PC-3 (cell line): ENCODE results near the gene HNF4A.

Source experiments
- CTCF ChIP-seq: fragments of 300-600 bp; sonication (generic); conservative IDR thresholded peaks from 2 replicates; pipeline ENCODE4 v1.5.1; 2017; ENCODE audit warnings: antibody characterized with exemption, low read depth, mild to moderate bottlenecking, low read length
- EZH2 ChIP-seq: fragments of 300-600 bp; sonication (generic); IDR thresholded peaks from one replicate; pipeline ENCODE4 v1.6.1; 2017; ENCODE audit warnings: antibody characterized with exemption, mild to moderate bottlenecking, low read length; ENCODE audit not compliant: unreplicated experiment

GRCh38 chr20:44424039-44424495, 68.6 kb downstream of the HNF4A start:
- no peak for TF ChIP-seq CTCF
- no peak for TF ChIP-seq EZH2
